ENCODE measurements around the gene LILRA6.
"Not testable (repeated sequence)": the region's sequence is repeated elsewhere in the genome, so short reads cannot be mapped to it uniquely, and the experiment has no call there.

- not testable (repeated sequence) for TF ChIP-seq CTCF (IDR thresholded peaks at IDR 0.05; ENCODE audit: insufficient read depth, low read length, poor library complexity, severe bottlenecking); EZH2phosphoT487 (conservative IDR thresholded peaks at IDR 0.05; ENCODE audit: low read length)
Observed at GRCh38 chr19:54239491-54240371, 2.9 kb downstream of the LILRA6 start.
